GM10847 (cell line): ENCODE data around the gene DSCAML1.

Experiments
- POLR2A ChIP-seq: IDR thresholded peaks from 2 replicates; pipeline ENCODE4 v1.6.1; 2011; ENCODE audit not compliant: insufficient read length; ENCODE audit errors: extremely low read depth

Gene DSCAML1

DNA sequence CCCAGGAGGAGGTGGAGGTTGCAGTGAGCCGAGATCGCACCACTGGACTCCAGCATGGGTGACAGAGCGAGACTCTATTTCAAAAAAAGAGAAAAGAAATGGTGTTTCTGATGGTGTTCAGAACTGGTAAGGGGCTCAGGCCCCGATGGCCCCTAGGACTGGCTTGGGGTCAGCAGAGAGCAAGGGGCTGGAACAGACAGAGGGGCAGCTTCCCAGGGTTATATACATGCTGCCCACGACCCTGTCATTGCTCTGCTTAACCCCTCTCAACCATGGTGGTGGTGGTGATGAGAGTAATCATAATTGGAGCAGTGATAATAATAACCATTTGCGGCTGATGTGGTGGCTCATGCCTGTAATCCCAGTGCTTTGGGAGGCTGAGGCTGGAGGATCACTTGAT lies 390.0 kb downstream of the DSCAML1 start:
- no peak for TF ChIP-seq POLR2A

DNA sequence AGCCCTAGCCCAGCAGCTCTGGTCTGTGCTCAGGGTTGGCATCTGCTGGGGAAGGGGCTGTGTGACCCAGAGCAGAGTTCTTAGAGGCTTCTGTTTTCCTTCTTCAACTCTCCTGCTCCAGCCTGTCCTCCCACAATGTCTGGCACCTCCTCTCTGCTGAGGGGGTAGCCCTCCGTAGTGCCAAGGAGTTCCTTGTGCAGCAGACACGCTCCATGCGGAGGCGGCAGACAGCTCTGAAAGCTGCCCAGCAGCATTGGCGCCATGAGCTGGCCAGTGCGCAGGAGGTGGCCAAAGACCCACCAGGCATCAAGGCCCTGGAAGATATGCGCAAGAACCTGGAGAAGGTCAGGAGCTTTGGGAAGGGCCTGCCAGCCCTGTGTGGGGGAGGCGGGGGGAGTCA lies 400.0 kb downstream of the DSCAML1 start:
- TF ChIP-seq POLR2A = no peak

DNA sequence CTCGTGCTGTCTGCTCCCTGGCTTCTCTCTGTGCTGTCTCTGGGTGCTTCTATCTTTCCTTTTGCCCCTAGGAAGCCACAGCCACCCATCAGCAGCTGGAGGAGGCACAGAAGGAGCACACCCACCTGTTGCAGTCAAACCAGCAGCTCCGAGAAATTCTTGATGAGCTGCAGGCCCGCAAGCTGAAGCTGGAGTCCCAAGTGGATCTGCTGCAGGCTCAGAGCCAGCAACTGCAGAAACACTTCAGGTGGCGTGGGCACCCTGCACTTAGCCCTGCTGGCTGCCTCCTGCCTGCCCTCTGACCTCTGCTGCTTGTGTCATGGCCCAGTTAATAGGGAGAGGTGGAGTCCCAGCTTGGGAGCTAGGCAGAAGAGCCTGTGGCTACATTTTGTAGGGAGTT lies 401.5 kb downstream of the DSCAML1 start:
- TF ChIP-seq POLR2A = no peak

DNA sequence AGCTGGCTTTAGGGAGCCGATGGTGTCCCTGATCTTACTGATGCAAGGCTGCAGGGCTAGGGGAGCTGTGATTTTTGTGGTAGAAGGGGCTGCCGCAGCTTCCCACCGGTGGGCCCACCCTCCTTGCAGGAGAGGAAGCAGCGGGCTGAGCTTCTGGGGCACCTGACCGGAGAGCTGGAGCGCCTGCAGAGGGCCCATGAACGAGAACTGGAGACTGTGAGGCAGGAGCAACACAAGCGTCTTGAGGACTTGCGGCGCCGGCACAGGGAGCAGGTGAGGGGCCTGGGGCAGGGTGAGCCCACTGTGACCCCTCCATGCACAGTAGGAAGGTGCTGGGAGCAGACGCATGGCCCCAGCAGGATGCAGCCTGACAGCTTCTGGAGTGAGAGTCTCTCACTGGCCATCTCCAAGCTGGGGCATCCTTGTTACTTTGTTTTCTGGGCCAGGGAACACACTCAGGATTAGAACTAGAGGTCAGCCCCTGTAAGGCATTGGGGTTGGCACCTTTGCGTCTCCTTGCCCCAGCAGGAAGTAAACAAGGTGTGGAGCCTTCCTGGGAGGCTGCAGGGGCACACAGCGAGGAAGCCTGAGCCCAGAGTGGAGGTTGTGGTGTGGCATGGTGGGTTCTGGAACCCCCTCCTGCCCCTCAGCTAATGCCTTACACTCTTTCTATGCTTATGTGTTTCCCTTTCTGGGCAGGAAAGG lies 402.6 kb downstream of the DSCAML1 start:
- no peak for TF ChIP-seq POLR2A

DNA sequence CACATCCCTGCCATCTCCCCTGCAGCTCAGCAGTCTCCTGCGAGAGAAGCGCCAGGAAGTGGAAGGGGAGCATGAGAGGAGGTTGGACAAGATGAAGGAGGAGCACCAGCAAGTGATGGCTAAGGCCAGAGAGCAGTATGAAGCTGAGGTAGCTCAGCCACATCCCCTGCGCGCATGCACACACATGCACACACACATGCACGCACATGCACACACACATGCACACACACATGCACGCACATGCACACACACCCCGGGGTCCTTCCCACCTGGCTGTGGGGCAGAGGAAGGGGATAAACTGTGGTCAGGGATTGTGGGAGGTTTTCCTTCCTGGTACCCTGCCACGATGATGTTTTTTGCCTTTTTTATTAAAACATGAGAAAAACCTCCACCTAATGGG lies 404.0 kb downstream of the DSCAML1 start:
- TF ChIP-seq POLR2A = no peak

DNA sequence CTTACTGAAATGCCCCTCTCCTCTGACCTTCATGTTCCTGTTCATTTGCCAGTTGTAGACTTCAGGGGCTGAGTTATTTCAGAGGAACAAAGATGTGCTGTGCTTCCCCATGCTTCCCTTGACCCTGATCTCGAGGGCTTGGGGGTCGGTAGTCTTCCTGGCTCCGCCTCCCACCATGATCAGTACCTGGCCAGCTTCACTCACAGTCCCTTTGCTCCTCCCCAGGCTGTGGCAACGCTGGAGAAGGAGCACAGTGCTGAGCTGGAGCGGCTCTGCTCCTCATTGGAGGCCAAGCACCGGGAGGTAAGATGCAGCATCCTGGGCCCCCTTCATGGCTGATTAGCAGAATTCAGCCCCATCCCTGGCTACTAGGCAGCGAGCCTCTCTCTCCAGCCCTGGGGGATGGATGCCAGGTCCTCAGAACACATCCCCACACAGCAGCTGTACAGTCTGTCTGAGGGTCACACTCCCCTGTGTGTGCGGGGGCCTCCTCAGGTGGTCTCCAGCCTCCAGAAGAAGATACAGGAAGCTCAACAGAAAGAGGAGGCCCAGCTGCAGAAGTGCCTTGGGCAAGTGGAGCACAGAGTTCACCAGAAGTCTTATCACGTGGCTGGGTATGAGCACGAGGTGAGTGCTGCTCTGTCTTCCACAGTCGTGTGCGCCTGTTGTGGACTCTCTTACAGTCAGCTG lies 404.9 kb downstream of the DSCAML1 start:
- TF ChIP-seq POLR2A = no peak

DNA sequence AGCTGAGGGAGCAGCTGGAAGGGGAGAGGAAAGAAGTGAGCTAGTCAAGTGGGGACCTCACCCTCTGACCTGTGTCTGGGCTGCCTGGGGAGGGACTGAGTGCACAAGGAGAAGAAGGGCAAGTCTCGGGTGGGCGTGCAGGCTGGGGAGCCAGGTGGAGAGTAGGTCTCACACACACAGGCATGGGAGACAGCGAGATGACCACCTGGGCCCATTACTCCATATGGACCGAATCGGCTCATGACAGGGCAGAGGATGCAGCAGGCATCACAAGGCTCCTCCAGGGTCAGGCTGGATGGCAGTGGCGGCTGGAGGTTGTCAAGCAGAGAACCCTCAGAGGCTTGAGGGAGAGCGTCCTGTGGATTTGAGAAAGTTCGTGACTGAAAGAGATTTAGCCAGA lies 405.8 kb downstream of the DSCAML1 start:
- no peak for TF ChIP-seq POLR2A

DNA sequence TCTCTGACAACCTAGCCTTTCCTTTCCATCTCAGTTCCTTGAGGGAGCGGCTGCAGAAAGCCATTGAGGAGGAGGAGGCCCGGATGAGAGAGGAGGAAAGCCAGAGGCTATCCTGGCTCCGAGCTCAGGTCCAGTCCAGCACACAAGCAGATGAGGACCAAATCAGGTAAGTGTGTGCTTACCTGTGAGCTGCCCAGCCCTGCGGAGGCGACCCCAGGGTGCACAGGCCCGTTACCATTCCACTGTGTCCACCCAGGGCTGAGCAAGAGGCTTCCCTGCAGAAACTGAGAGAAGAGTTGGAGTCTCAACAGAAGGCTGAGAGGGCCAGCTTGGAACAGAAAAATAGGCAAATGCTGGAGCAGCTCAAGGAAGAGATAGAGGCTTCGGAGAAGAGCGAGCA lies 406.3 kb downstream of the DSCAML1 start:
- TF ChIP-seq POLR2A = no peak

DNA sequence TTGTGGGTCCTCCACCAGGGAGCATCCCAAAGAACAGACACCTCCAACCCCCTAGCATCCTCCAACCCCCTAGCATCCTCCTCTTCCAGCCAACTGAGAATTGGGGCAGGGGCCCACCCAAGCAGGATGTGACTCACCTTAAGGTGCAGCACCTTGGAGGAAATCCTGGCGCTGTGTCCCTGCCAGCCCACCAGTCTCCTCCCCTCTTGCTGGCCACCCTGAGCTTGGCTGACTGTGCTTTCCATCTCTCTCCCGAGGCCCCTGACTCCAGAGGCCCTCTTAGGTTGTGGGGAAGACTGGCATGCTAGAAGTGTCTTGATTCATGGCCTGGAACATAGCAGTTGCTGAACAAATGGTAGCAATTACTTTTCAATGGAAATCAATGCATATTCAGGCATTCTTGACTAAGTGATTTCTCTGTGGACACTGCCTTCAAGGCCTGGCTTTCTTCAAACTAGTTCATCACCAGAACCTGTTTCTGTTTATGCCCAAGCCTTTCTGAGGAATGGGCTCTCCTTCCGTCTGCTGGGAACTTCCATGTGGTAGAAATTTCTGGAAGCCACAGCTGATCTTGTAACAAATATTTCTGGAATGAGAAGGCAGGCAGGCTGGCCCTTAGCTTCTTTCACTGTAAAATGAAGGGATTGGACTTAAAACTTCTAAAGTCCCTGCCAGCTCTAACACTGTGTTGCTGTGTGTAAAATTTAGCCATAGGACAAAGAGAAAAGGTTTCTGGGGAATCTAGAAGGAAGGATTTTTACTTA lies 408.8 kb downstream of the DSCAML1 start:
- no peak for TF ChIP-seq POLR2A

DNA sequence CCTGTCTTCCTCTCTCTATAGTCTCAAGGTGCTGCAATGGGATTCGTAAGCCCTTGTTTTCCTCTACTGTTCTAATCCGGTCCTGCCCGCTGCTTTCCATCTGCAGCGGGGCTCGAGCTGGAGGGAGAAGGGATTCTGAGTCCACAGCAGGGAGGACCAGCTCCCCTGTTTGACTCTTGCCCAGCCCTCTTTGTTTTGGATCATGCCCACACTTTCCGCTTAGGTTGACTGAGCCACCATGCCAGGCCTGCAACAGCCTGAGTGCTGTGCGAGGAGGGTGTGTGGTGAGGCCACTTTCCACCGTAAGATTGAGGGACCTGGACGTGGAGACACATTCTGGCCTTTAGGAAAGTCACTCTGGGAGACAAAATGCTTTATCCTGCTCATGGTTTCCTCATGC lies 411.1 kb downstream of the DSCAML1 start:
- TF ChIP-seq POLR2A = no peak

DNA sequence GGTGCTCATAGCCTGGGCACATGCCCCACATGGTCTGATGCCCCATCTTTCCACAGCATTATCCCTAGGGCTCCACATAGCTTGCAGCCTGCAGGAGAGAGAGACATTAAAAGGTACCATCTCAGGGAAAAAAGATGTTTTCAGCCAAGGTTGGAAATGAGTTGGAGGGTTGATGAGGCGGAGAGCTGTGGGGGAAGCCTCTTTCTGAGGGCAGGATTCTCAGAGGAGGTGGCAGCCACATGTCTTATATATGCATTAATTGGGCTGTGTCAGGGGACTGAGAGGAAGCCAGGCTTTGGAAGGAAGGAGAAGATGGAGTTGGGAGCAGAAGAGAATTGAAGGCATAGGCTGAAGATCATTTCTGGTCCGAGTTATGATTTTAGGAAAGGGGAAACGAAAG lies 411.5 kb downstream of the DSCAML1 start:
- no peak for TF ChIP-seq POLR2A

DNA sequence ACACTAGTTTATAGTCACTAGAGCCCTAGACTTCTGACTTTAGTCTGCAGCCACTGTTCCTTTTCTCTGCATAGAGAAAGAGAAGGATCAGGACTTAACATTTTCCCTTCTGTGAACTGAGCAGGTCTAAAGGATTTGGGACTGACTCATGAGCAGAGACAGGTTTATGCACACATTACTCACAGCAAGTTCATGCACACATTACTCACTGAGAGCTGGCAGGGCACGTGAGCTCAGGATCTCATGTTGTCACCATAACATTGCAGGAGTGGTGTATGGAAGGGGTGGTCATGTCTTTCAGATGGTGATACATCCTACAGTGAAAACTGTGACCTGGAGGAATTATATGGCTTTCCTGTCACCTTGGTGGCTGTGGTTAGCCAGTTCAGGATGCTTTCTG lies 413.0 kb downstream of the DSCAML1 start:
- TF ChIP-seq POLR2A = no peak

DNA sequence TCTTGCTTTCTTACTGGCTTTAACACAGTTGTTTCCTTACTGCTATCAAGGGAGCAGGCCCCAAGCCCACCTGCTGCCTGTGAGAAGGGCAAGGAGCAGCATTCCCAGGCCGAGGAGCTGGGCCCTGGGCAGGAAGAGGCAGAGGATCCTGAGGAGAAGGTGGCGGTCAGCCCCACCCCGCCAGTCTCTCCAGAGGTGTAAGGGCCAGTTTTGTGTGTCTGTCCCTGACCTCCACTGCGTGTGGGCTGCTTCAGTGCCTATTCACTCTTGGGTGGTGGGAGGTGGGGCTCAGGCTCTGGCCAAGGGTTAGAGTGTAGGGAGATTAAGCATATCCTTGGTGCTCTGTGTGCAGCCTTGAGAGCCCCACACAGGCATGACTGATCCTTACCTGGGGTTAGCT lies 414.3 kb downstream of the DSCAML1 start:
- TF ChIP-seq POLR2A = no peak

DNA sequence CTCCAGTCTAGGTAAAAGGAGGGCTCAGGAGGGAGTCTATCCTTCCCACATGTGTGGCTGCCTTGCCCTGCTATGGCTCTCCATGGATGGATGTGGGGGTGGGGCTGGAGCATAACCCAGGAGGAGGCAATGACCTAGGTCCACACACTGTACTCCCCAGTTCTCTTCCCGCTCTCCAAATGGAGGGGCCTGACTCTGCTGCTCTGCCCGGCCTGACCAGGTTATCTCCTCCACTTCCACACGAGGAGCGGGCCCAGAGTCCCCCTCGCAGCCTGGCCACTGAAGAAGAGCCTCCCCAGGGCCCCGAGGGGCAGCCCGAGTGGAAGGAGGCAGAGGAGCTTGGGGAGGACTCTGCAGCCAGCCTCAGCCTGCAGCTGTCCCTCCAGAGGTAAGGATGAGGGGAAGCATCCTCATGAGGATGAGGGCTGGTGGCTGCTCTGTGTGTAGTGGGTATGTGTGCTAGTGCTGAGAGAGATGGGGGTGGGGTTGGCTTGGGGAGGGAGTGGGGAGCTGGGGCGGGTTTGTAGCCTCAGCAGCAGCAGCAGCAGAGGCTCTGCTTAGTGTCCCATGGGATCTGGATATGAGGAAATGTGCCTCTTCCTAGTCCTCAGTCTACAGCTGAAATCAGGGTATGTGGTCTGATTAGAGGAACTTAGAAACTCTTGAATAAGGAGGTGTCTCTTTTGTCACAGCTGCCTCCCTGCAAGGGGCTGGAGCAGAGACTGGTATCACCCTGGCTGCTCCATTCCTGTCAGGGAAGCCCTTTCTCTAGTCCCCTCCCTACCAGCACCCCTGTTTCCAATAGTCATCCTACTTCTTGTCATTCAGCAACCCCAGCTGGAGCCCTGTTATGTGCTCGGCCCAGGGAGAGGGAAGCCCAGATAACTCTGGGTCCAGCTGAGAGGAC lies 415.3 kb downstream of the DSCAML1 start:
- TF ChIP-seq POLR2A = no peak

DNA sequence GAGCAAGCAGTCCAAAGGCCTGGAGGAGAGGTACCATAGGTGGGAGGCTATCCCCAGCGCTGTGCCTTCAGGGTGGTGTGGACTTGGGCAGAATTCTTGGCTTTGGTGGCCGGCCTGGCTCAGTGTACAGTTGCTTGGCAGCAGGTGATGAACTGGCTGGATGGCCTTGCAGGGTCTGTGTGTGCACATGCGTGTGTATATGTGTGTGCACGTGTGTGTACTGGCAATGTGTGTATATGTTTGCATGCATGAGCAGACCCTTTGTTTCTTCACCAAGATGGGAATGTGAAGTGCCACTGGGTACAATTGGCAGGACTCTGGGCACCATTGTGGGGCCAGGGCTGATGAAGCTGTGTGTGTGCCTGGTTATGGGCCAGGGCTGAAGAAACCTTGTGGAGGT lies 416.3 kb downstream of the DSCAML1 start:
- no peak for TF ChIP-seq POLR2A
